PFSK-1 (cell line): ENCODE measurements around the gene LIPK.

Source experiments
- FOXP2 ChIP-seq: optimal IDR thresholded peaks from 2 replicates; pipeline ENCODE3; 2011; ENCODE audit warnings: borderline replicate concordance, control low read depth, inconsistent platforms; ENCODE audit not compliant: insufficient read depth; ENCODE audit errors: extremely low read length, extremely low read depth
- POLR2AphosphoS5 ChIP-seq: IDR thresholded peaks from 2 replicates; pipeline ENCODE4 v1.6.1; 2012; ENCODE audit warnings: low read depth, mild to moderate bottlenecking, control low read depth, low read length, moderate library complexity
- REST ChIP-seq, 2 experiments: IDR thresholded peaks; 2 replicates each; pipeline versions ENCODE4 v1.6.1 to v1.8.0; 2011 to 2012; ENCODE audit warnings: low read depth in 2 of 2, low read length in 2 of 2, control low read depth in 1 of 2, inconsistent platforms in 1 of 2, mild to moderate bottlenecking in 1 of 2, moderate library complexity in 1 of 2; ENCODE audit not compliant: insufficient read depth in 1 of 2
- SIN3A ChIP-seq: IDR thresholded peaks from 2 replicates; pipeline ENCODE4 v1.6.1; 2012; ENCODE audit warnings: mild to moderate bottlenecking, low read length, moderate library complexity, borderline replicate concordance; ENCODE audit not compliant: insufficient read depth
- TAF1 ChIP-seq: IDR thresholded peaks from 2 replicates; pipeline ENCODE4 v1.6.1; 2012; ENCODE audit warnings: low read length, control low read depth, borderline replicate concordance; ENCODE audit not compliant: insufficient read depth

The LIPK gene

DNA sequence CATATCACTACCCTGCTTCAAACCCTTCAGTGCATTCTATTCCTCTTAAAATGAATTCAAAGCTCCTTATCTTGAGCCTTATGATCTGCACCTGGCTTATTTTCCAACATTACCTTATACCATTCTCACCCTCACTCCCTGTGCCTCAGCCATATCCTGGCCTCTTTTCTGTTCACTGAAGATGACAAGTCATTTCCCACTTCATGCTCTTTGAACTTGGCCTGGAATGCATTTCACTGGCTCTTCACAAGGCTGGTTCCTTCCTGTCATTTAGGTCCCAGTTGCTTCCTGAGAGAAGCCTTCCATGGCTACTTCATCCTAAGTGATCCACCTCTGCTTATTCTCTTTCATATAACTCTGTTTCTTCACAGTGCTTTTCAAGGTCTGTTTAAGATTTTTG lies 45.0 kb upstream of the LIPK start:
- no peak for TF ChIP-seq TAF1
- TF ChIP-seq SIN3A, result no peak
- TF ChIP-seq REST (IDR thresholded peaks at IDR 0.05; ENCODE audit: insufficient read depth in 1 of 2, low read depth in 2 of 2, low read length in 2 of 2), result no peak
- no peak for TF ChIP-seq POLR2AphosphoS5
- no peak for TF ChIP-seq FOXP2

DNA sequence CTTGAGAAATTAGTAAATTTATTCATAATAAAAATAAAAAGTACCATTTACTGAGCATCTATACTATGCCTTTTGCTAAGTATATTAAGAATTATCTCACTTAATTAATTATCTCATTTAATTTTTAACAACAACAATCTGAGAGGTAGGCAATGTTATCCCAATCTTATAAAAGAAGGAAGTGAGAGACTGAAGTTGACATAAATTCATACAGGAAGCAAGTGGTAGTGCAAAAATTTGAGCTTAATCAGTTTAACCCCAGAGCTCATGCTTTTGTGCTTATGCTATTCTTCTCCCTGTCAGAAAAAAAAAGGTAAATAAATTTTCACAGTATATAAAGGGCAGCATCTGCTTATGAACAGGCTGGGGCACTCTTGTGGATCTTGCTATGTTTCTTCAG lies 44.5 kb upstream of the LIPK start:
- no peak for TF ChIP-seq REST (IDR thresholded peaks at IDR 0.05; ENCODE audit: insufficient read depth in 1 of 2, low read depth in 2 of 2, low read length in 2 of 2)
- no peak for TF ChIP-seq SIN3A
- TF ChIP-seq POLR2AphosphoS5, result no peak
- no peak for TF ChIP-seq FOXP2
- TF ChIP-seq TAF1, result no peak

- TF ChIP-seq POLR2AphosphoS5 (no peak), SIN3A (no peak), TAF1 (no peak), FOXP2 (no peak), REST (IDR thresholded peaks at IDR 0.05; ENCODE audit: insufficient read depth in 1 of 2, low read depth in 2 of 2, low read length in 2 of 2) (no peak)
Measured at GRCh38 chr10:88664142-88664541, 41.9 kb upstream of the LIPK start, which contains the start of gene LIPF. TSS of gene LIPF (plus strand) at chr10:88664442. CDS start at chr10:88667298, 2,856 bp downstream.

DNA sequence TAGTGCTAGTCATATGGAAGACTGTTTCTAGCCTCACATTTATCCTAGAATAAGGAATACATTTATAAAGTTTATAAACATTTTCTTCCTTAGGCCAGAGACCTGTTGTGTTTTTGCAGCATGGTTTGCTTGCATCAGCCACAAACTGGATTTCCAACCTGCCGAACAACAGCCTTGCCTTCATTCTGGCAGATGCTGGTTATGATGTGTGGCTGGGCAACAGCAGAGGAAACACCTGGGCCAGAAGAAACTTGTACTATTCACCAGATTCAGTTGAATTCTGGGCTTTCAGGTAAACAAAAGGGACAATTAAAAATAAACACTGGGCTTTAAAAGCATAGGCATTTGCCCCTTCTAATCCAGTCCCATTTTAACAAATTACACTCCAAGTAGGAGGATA lies 37.6 kb upstream of the LIPK start:
- TF ChIP-seq FOXP2 (no peak), TAF1 (no peak), SIN3A (no peak), REST (IDR thresholded peaks at IDR 0.05; ENCODE audit: insufficient read depth in 1 of 2, low read depth in 2 of 2, low read length in 2 of 2) (no peak), POLR2AphosphoS5 (no peak)

DNA sequence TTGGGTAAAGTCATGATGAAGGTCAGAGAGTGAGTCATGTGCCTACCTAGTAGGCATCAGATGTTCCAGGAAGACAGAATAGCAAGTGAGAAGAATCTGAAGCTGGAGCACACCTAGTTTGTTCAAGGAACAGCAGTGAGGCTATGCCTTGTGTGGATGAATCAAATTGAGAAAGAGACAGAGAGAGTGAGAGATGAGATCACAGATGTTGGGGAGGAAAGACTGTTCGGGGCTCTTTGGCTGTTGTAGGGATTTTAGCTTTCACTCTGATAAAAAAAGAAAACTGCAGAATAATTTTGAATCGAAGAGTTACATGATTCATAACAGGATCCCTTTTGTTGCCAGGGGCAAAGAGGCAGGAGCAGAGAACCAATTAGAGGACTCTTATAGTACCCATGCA lies 35.6 kb upstream of the LIPK start:
- TF ChIP-seq SIN3A (no peak), REST (IDR thresholded peaks at IDR 0.05; ENCODE audit: insufficient read depth in 1 of 2, low read depth in 2 of 2, low read length in 2 of 2) (no peak), TAF1 (no peak), FOXP2 (no peak), POLR2AphosphoS5 (no peak)
